AG08396 (cell line): ENCODE measurements around the gene MAGOHB.

Experiments
- DNase-seq: peaks from one replicate; pipeline ENCODE4 v3.0.0; 2012; ENCODE audit warnings: low spot score, mixed read lengths

MAGOHB gene

GRCh38 chr12:10554228-10554755, 59.1 kb downstream of the MAGOHB start:
- DNase-seq, result no peak
